ENCODE measurements around the gene RIPK3.

GRCh38 chr14:24293525-24293924, 46.3 kb downstream of the RIPK3 start:
- TF ChIP-seq CTCF (IDR thresholded peaks at IDR 0.05) (no peak), POLR2AphosphoS5 (IDR thresholded peaks at IDR 0.05) (no peak), POLR2A (IDR thresholded peaks at IDR 0.05) (no peak)
